ENCODE results near the gene ERC2. TPM values are rescaled to one million over a fixed set of nuclear protein-coding genes. Genes with fewer than 3 reads are reported as not detected.

Gene ERC2
- total RNA-seq, 2 donors from 2014 or later, result 16.1 to 22.8 TPM

DNA sequence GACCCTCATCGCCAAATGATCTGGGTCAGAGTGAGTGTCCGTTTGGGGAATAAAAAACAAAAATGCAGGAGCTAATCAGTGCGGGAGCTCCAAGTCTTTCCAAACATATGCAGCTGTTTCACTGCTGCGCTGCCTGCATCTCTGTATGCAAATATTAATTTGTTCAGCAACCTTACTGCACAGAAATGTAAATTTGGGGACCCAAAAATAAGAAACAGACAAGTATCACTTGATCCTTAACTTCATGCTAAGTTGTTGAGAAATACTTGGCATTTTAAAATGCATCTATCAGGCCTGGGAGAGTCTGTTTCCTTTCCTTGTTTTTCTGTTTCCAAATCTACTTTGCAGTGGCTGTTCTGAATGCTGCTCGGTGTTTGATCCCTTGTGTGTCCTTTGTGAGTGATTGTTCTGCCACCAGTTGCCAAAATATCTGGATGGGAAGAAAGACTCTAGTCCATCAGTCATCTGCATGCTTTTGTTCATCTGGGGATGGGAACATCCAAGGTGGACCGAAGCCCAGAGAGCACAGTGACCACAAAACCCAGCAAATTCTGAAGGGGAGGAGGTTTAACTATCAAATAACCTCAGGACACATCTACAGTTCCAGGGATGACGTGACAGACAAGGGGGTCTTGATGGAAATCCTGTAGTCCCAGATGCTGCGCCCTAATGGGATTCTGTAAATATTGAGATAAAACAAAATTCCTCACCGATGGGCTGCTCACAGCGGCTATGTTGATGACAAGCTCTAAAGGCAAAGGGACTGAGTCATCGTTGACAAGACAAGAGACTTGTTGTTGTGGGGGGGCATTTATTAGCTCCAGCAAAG, 781.6 kb downstream of the ERC2 start:
- Histone ChIP-seq H3K36me3 (ENCODE audit: control insufficient read depth, insufficient read depth, low read length) (no peaks in the 10 kb centered on the region), H3K27me3 (ENCODE audit: control insufficient read depth, insufficient read depth, low read length, poor library complexity, severe bottlenecking) (peaks cover 15% of the 10 kb centered on the region), H3K9ac (ENCODE audit: extremely low read depth, low read length, poor library complexity, severe bottlenecking) (no peak overlapping the region), H3K4me3 (ENCODE audit: low read length) (no peak overlapping the region), H3K9me3 (ENCODE audit: control insufficient read depth, low read length) (no peaks in the 10 kb centered on the region), H3K4me1 (ENCODE audit: control insufficient read depth, insufficient read depth, low read length) (no peaks in the 10 kb centered on the region), H3K27ac (ENCODE audit: low read depth, low read length) (no peak overlapping the region)
- WGBS, 2 experiments (ENCODE audit: insufficient coverage in 1 of 2, insufficient read length in 1 of 2), result 89 to 96% methylated on average over 7 to 11 of the region's 11 CpGs
- no peaks in the 10 kb centered on the region for H3K36me3 Mint-ChIP-seq (ENCODE audit: low read depth)
- no peak overlapping the region for H3K27ac Mint-ChIP-seq
- no peak overlapping the region for H3K4me3 Mint-ChIP-seq
- peaks cover 40% of the 10 kb centered on the region for H3K4me1 Mint-ChIP-seq
- H3K27me3 Mint-ChIP-seq (ENCODE audit: insufficient read depth), result peaks cover 19% of the 10 kb centered on the region
- TF ChIP-seq, protein P1, sequence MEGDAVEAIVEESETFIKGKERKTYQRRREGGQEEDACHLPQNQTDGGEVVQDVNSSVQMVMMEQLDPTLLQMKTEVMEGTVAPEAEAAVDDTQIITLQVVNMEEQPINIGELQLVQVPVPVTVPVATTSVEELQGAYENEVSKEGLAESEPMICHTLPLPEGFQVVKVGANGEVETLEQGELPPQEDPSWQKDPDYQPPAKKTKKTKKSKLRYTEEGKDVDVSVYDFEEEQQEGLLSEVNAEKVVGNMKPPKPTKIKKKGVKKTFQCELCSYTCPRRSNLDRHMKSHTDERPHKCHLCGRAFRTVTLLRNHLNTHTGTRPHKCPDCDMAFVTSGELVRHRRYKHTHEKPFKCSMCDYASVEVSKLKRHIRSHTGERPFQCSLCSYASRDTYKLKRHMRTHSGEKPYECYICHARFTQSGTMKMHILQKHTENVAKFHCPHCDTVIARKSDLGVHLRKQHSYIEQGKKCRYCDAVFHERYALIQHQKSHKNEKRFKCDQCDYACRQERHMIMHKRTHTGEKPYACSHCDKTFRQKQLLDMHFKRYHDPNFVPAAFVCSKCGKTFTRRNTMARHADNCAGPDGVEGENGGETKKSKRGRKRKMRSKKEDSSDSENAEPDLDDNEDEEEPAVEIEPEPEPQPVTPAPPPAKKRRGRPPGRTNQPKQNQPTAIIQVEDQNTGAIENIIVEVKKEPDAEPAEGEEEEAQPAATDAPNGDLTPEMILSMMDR (conservative IDR thresholded peaks at IDR 0.05), result no peak
- no peaks in the 10 kb centered on the region for H3K9me3 Mint-ChIP-seq
- no peak for DNase-seq

DNA sequence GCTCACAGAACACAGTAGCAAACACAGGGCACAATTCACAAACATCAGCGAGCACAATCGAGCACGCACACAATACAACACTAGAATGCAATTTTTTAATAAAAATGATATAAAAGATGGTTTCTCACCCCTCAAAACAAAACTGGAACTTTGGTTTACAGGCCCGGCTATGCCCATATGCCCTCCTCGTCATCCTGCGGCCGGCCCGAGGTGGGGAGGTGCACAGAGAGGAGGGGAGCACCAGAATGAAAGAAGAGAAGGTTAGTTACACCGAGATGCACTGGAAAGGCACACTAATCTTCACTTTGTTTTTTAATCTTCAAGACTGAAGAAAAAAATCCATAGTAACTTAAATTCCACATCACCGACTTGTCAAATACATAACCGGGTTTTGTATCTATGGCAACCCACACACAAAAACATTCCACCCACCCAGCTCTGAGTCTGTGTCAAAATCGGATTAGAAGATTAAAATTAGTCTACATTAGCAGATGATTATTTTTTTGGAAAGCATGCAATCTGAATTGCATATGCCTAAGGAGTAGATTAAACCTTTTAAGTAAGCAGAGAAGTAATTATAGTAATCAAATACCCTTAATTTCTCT, 784.5 kb downstream of the ERC2 start:
- TF ChIP-seq, protein P1 (conservative IDR thresholded peaks at IDR 0.05), result no peak
- peaks cover 9% of the 10 kb centered on the region for H3K27me3 Mint-ChIP-seq (ENCODE audit: insufficient read depth)
- no peak overlapping the region for H3K9ac ChIP-seq (ENCODE audit: extremely low read depth, low read length, poor library complexity, severe bottlenecking)
- no peak overlapping the region for H3K27ac Mint-ChIP-seq
- peaks cover 27% of the 10 kb centered on the region for H3K4me1 Mint-ChIP-seq
- WGBS, 2 experiments (ENCODE audit: insufficient coverage in 1 of 2, insufficient read length in 1 of 2), result 60 to 96% methylated on average over 2 to 9 of the region's 12 CpGs
- no peak overlapping the region for H3K4me3 ChIP-seq (ENCODE audit: low read length)
- H3K4me3 Mint-ChIP-seq, result no peak overlapping the region
- no peaks in the 10 kb centered on the region for H3K9me3 ChIP-seq (ENCODE audit: control insufficient read depth, low read length)
- no peaks in the 10 kb centered on the region for H3K36me3 ChIP-seq (ENCODE audit: control insufficient read depth, insufficient read depth, low read length)
- DNase-seq, result no peak
- no peaks in the 10 kb centered on the region for H3K4me1 ChIP-seq (ENCODE audit: control insufficient read depth, insufficient read depth, low read length)
- no peaks in the 10 kb centered on the region for H3K9me3 Mint-ChIP-seq
- peaks cover 1% of the 10 kb centered on the region for H3K27me3 ChIP-seq (ENCODE audit: control insufficient read depth, insufficient read depth, low read length, poor library complexity, severe bottlenecking)
- no peak overlapping the region for H3K27ac ChIP-seq (ENCODE audit: low read depth, low read length)
- no peaks in the 10 kb centered on the region for H3K36me3 Mint-ChIP-seq (ENCODE audit: low read depth)

DNA sequence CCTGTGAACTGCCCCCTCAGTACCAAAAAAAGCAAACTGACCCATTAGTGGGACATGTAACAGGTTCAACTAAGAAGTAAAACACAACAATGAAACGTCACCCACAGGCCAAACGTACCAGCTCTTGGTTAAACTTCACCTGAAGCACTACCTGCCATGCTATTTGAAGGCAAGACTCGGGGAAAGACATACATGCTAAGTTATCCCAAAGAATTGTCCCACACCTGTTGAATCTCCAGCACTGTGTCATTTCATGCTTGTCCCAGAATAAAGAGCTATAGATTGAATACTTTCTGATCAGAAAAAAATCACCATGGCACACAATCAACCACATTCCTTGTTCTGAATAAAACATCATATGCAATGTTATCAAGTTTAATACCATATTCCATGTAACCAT, 785.8 kb downstream of the ERC2 start:
- H3K4me3 Mint-ChIP-seq, result no peak overlapping the region
- DNase-seq, result no peak
- Histone ChIP-seq H3K4me3 (ENCODE audit: low read length) (no peak overlapping the region), H3K4me1 (ENCODE audit: control insufficient read depth, insufficient read depth, low read length) (no peaks in the 10 kb centered on the region), H3K9ac (ENCODE audit: extremely low read depth, low read length, poor library complexity, severe bottlenecking) (no peak overlapping the region), H3K36me3 (ENCODE audit: control insufficient read depth, insufficient read depth, low read length) (no peaks in the 10 kb centered on the region), H3K9me3 (ENCODE audit: control insufficient read depth, low read length) (no peaks in the 10 kb centered on the region), H3K27me3 (ENCODE audit: control insufficient read depth, insufficient read depth, low read length, poor library complexity, severe bottlenecking) (no peaks in the 10 kb centered on the region), H3K27ac (ENCODE audit: low read depth, low read length) (no peak overlapping the region)
- no peak overlapping the region for H3K27ac Mint-ChIP-seq
- peaks cover 2% of the 10 kb centered on the region for H3K27me3 Mint-ChIP-seq (ENCODE audit: insufficient read depth)
- no peaks in the 10 kb centered on the region for H3K9me3 Mint-ChIP-seq
- no peaks in the 10 kb centered on the region for H3K36me3 Mint-ChIP-seq (ENCODE audit: low read depth)
- H3K4me1 Mint-ChIP-seq, result peaks cover 17% of the 10 kb centered on the region
- WGBS, 2 experiments (ENCODE audit: insufficient coverage in 1 of 2, insufficient read length in 1 of 2), result 89 to 100% methylated on average over 2 to 3 of the region's 3 CpGs
- TF ChIP-seq, protein P1 (conservative IDR thresholded peaks at IDR 0.05), result no peak
